H1 (cell line): ENCODE results near the gene USP53. TPM values are rescaled to one million over a fixed set of nuclear protein-coding genes. Genes with fewer than 3 reads are reported as not detected.

Experiments used
- CTCF ChIA-PET: fragments of 300-600 bp; sonication (Branson Sonifier 250); formaldehyde crosslinking; loops from one replicate; lab custom pipeline; 2021; ENCODE audit not compliant: partially characterized antibody; lab: Charles Lee
- POLR2A ChIA-PET: fragments of 300-600 bp; sonication (Branson Sonifier 250); formaldehyde crosslinking; loops from one replicate; lab custom pipeline; 2021; ENCODE audit warnings: inconsistent platforms; ENCODE audit not compliant: partially characterized antibody; lab: Charles Lee
- DNase-seq, 2 experiments: peaks; one replicate each; pipeline versions ENCODE4 v3.0.0 to v3.0.0-alpha.2; 2010 to 2022; ENCODE audit warnings: low spot score in 2 of 2, low read depth in 1 of 2, mixed read lengths in 1 of 2
- FAIRE-seq: peaks from 2 replicates; lab custom pipeline; 2011; peaks lifted over from hg19 to GRCh38; lab: Jason Lieb, UNC
- H2AFZ ChIP-seq: 2 replicates; pipeline ENCODE4 v1.8.1; 2012; ENCODE audit warnings: low read length, inconsistent platforms
- H2AK5ac ChIP-seq: 2 replicates; pipeline ENCODE4 v1.6.1; 2013; ENCODE audit warnings: low read depth, low read length
- H2BK120ac ChIP-seq: replicated peaks from 2 replicates; pipeline ENCODE3; 2013; ENCODE audit warnings: low read depth, low read length, inconsistent platforms
- H2BK12ac ChIP-seq: 2 replicates; pipeline ENCODE4 v1.6.1; 2013; ENCODE audit warnings: low read depth, low read length
- H2BK15ac ChIP-seq: 2 replicates; pipeline ENCODE4 v1.6.1; 2013; ENCODE audit warnings: low read length
- H2BK20ac ChIP-seq: 2 replicates; pipeline ENCODE4 v1.6.1; 2013; ENCODE audit warnings: low read length
- H2BK5ac ChIP-seq: 2 replicates; pipeline ENCODE4 v1.6.1; 2013; ENCODE audit warnings: low read depth, low read length
- H3K14ac ChIP-seq: 2 replicates; pipeline ENCODE4 v1.6.1; 2013; ENCODE audit warnings: inconsistent platforms; ENCODE audit not compliant: insufficient read length
- H3K18ac ChIP-seq: 2 replicates; pipeline ENCODE4 v1.6.1; 2013; ENCODE audit warnings: low read length; ENCODE audit errors: extremely low read depth
- H3K23ac ChIP-seq: 2 replicates; pipeline ENCODE4 v1.6.1; 2013; ENCODE audit warnings: inconsistent platforms; ENCODE audit not compliant: insufficient read length
- H3K23me2 ChIP-seq: 2 replicates; pipeline ENCODE4 v1.6.1; 2013; ENCODE audit warnings: low read depth, low read length
- H3K27ac ChIP-seq: 2 replicates; pipeline ENCODE4 v1.6.1; 2011; ENCODE audit warnings: low read depth, low read length, inconsistent platforms
- H3K27me3 ChIP-seq, 4 experiments: replicated peaks in 1 of 4; 1 replicate in 1 of 4; 2 replicates in 3 of 4; pipeline versions ENCODE4 v1.6.1 to v1.8.1; 2011 to 2013; ENCODE audit warnings: low read length in 3 of 4, mild to moderate bottlenecking in 3 of 4, inconsistent platforms in 2 of 4, mixed read lengths in 2 of 4, moderate library complexity in 1 of 4; ENCODE audit not compliant: control insufficient read depth in 3 of 4, insufficient read depth in 3 of 4; ENCODE audit errors: extremely low read depth in 1 of 4
- H3K36me3 ChIP-seq, 4 experiments: 2 replicates each; pipeline versions ENCODE4 v1.6.1 to v1.8.1; 2011 to 2013; ENCODE audit warnings: mild to moderate bottlenecking in 4 of 4, low read length in 3 of 4, moderate library complexity in 2 of 4, control low read depth in 1 of 4, inconsistent platforms in 1 of 4; ENCODE audit not compliant: insufficient read depth in 4 of 4, control insufficient read depth in 2 of 4
- H3K4ac ChIP-seq: replicated peaks from 2 replicates; pipeline ENCODE3; 2013; ENCODE audit warnings: low read length, low read depth, mixed read lengths, inconsistent platforms; ENCODE audit not compliant: insufficient read length
- H3K4me1 ChIP-seq, 4 experiments: replicated peaks in 1 of 4; 1 replicate in 1 of 4; 2 replicates in 3 of 4; pipeline versions ENCODE4 v1.6.1 to v1.8.1; 2011 to 2013; ENCODE audit warnings: low read length in 3 of 4, inconsistent platforms in 2 of 4, mixed read lengths in 1 of 4; ENCODE audit not compliant: insufficient read depth in 4 of 4, control insufficient read depth in 3 of 4
- H3K4me2 ChIP-seq, 2 experiments: 2 replicates each; pipeline versions ENCODE4 v1.6.1 to v1.8.1; 2011 to 2013; ENCODE audit warnings: low read depth in 2 of 2, low read length in 2 of 2, control low read depth in 1 of 2, inconsistent platforms in 1 of 2, mild to moderate bottlenecking in 1 of 2; ENCODE audit not compliant: insufficient read depth in 1 of 2
- H3K4me3 ChIP-seq, 4 experiments: fragments of 200-600, 300-600 bp in 1 of 4; sonication (generic), shearing (Covaris generic), sonication (Bioruptor Twin) in 1 of 4; 2 replicates each; pipeline versions ENCODE4 v1.5.1 to v1.8.1; 2011 to 2016; ENCODE audit warnings: low read length in 4 of 4, low read depth in 3 of 4, control low read depth in 2 of 4, inconsistent platforms in 2 of 4, mild to moderate bottlenecking in 2 of 4, mixed read lengths in 1 of 4, moderate library complexity in 1 of 4; ENCODE audit not compliant: insufficient read depth in 2 of 4; ENCODE audit errors: extremely low read depth in 1 of 4
- H3K56ac ChIP-seq: replicated peaks from 2 replicates; pipeline ENCODE3; 2013; ENCODE audit warnings: low read depth, mild to moderate bottlenecking, mixed read lengths, low read length, inconsistent platforms; ENCODE audit not compliant: insufficient read length
- H3K79me1 ChIP-seq: 2 replicates; pipeline ENCODE4 v1.6.1; 2013; ENCODE audit warnings: low read depth, low read length, control low read depth
- H3K79me2 ChIP-seq, 2 experiments: 2 replicates each; pipeline versions ENCODE4 v1.6.1 to v1.8.1; 2012 to 2013; ENCODE audit warnings: low read length in 2 of 2, mild to moderate bottlenecking in 2 of 2, inconsistent platforms in 1 of 2; ENCODE audit not compliant: insufficient read depth in 2 of 2, control insufficient read depth in 1 of 2
- H3K9ac ChIP-seq, 4 experiments: replicated peaks in 1 of 4; 1 replicate in 1 of 4; 2 replicates in 3 of 4; pipeline versions ENCODE4 v1.6.1 to v1.8.1; 2011 to 2013; ENCODE audit warnings: low read depth in 3 of 4, low read length in 3 of 4, control low read depth in 2 of 4, mild to moderate bottlenecking in 2 of 4, moderate library complexity in 2 of 4, inconsistent platforms in 1 of 4; ENCODE audit errors: extremely low read depth in 1 of 4
- H3K9me3 ChIP-seq, 2 experiments: 2 replicates each; pipeline versions ENCODE4 v1.6.1 to v1.8.1; 2012 to 2013; ENCODE audit warnings: mild to moderate bottlenecking in 2 of 2, moderate library complexity in 2 of 2, control low read depth in 1 of 2, inconsistent platforms in 1 of 2, low read depth in 1 of 2, low read length in 1 of 2, mixed read lengths in 1 of 2; ENCODE audit not compliant: insufficient read depth in 2 of 2
- H4K20me1 ChIP-seq, 2 experiments: replicated peaks in 1 of 2; 2 replicates each; pipeline versions ENCODE3 to v1.8.1; 2011 to 2013; ENCODE audit warnings: inconsistent platforms in 2 of 2, low read length in 2 of 2, mild to moderate bottlenecking in 1 of 2; ENCODE audit not compliant: insufficient read depth in 2 of 2, control insufficient read depth in 1 of 2
- H4K5ac ChIP-seq: 2 replicates; pipeline ENCODE4 v1.6.1; 2013; ENCODE audit warnings: low read length, low read depth, mixed read lengths, inconsistent platforms; ENCODE audit not compliant: insufficient read length
- H4K8ac ChIP-seq: 2 replicates; pipeline ENCODE4 v1.8.0; 2013; ENCODE audit warnings: mild to moderate bottlenecking, moderate library complexity, low read length, inconsistent platforms; ENCODE audit not compliant: insufficient read depth; ENCODE audit errors: extremely low read depth
- H4K91ac ChIP-seq: replicated peaks from 2 replicates; pipeline ENCODE3; 2013; ENCODE audit warnings: low read length, mixed read lengths, inconsistent platforms; ENCODE audit not compliant: insufficient read length
- BRCA1 ChIP-seq: IDR thresholded peaks from 2 replicates; pipeline ENCODE4 v1.6.1; 2012; ENCODE audit warnings: low read depth, low read length, improper control_type of control experiment
- NRF1 ChIP-seq: IDR thresholded peaks from 2 replicates; pipeline ENCODE4 v1.6.1; 2011; ENCODE audit warnings: mild to moderate bottlenecking, low read depth, low read length, improper control_type of control experiment
- WGBS, 2 experiments: shearing (Covaris generic) in 1 of 2; methylation state at CpG; one replicate each; pipeline versions ENCODE4 v1.1.6 to v1.1.7; 2013 to 2015; ENCODE audit warnings: low lambda C conversion rate in 2 of 2, mixed read lengths in 2 of 2, inconsistent platforms in 1 of 2, low coverage in 1 of 2, missing lambda C conversion rate in 1 of 2; ENCODE audit not compliant: insufficient replicate concordance in 2 of 2, insufficient coverage in 1 of 2, insufficient read length in 1 of 2; ENCODE audit errors: extremely low coverage in 1 of 2, missing lambda C conversion rate in 1 of 2; 5-methylcytosine and 5-hydroxymethylcytosine counted together
- polyA plus RNA-seq, 7 experiments: library from polyadenylated mRNA; depleted of rRNA in 3 of 7; stranded (reverse) in 5 of 7; unstranded in 2 of 7; fragments of >200 nt in 5 of 7; fragments of 200-250 nt in 2 of 7; gene quantifications; 1 replicate in 5 of 7; 2 replicates in 1 of 7; 4 replicates in 1 of 7; pipeline versions ENCODE4 v1.2.1 to v1.2.3, GENCODE V29; 2011 to 2013; ENCODE audit warnings: missing spikeins in 2 of 7, mixed read lengths in 2 of 7
- total RNA-seq: library from RNA; stranded (reverse); fragmentation: NEBNext Ultra II Directional; extraction: Animal tissue kit (Norgen Biotek cat#: 25700); gene quantifications from 2 replicates; pipeline ENCODE4 v1.2.1, GENCODE V29; 2021

Gene USP53
- total and polyA plus RNA-seq, 2 of the 8 experiments (the other 6 are each of a cell fraction or from before 2014, with no cell fraction given), result 2.9 to 14.9 TPM

GRCh38 chr4:119237201-119237600, 24.7 kb downstream of the USP53 start:
- Histone ChIP-seq H3K27me3 (no peaks in the 10 kb centered on the region), H3K79me1 (no peaks in the 10 kb centered on the region), H3K36me3 (no peaks in the 10 kb centered on the region), H3K9ac (no peak overlapping the region), H3K23me2 (no peaks in the 10 kb centered on the region), H3K4me2 (no peak overlapping the region), H3K56ac (no peak overlapping the region), H2BK15ac (no peak overlapping the region), H3K18ac (no peak overlapping the region), H3K79me2 (no peaks in the 10 kb centered on the region; a peak in 2 of 4 replicates), H2AK5ac (no peak overlapping the region), H2AFZ (no peak overlapping the region), H4K5ac (no peak overlapping the region), H3K4me3 (no peak overlapping the region), H3K27ac (no peak overlapping the region), H3K14ac (no peak overlapping the region), H2BK12ac (no peak overlapping the region), H2BK5ac (no peak overlapping the region), H4K8ac (no peak overlapping the region), H2BK20ac (no peak overlapping the region), H3K9me3 (no peaks in the 10 kb centered on the region), H3K23ac (no peak overlapping the region), H4K91ac (no peak overlapping the region), H2BK120ac (no peak overlapping the region), H3K4me1 (peaks cover 0 to under 1% (median 0%) of the 10 kb centered on the region in 4 experiments; a peak in 1 of 7 replicates), H3K4ac (no peak overlapping the region), H4K20me1 (no peaks in the 10 kb centered on the region)
- 94% methylated on average over 9 of the region's 9 CpGs; no CpG with 5 or more reads in 1 of the 2 experiments for WGBS, 2 experiments
- FAIRE-seq (no peak), DNase-seq (no peak)
- CTCF ChIA-PET, result interaction anchor here (0.7 to 1.4 kb wide), 4 partner anchors 19 to 1860 kb away, joined by 3 read pairs; no protein-coding TSS in a partner anchor
- TF ChIP-seq BRCA1, result no peak
- no peak for TF ChIP-seq NRF1
- POLR2A ChIA-PET, result interaction anchor here (1.5 to 1.8 kb wide), 2 partner anchors 8 to 28 kb away, joined by 3 to 4 read pairs; no protein-coding TSS in a partner anchor
